NCI-H1048 (cell line): ENCODE measurements around the gene FHAD1.
"Not testable (repeated sequence)": the region's sequence is repeated elsewhere in the genome, so short reads cannot be mapped to it uniquely, and the experiment has no call there.

ENCODE experiments used
- DNase-seq: peaks from one replicate; lab custom pipeline; 2025; lab: John Stamatoyannopoulos, UW

FHAD1 gene

GRCh38 chr1:15418806-15419515, 171.9 kb downstream of the FHAD1 start:
- peak; percentile 55 for DNase-seq

GRCh38 chr1:15420853-15421465, 173.9 kb downstream of the FHAD1 start:
- DNase-seq: no peak

- no peak for DNase-seq
Observed at GRCh38 chr1:15422871-15423270, 175.8 kb downstream of the FHAD1 start.

DNA sequence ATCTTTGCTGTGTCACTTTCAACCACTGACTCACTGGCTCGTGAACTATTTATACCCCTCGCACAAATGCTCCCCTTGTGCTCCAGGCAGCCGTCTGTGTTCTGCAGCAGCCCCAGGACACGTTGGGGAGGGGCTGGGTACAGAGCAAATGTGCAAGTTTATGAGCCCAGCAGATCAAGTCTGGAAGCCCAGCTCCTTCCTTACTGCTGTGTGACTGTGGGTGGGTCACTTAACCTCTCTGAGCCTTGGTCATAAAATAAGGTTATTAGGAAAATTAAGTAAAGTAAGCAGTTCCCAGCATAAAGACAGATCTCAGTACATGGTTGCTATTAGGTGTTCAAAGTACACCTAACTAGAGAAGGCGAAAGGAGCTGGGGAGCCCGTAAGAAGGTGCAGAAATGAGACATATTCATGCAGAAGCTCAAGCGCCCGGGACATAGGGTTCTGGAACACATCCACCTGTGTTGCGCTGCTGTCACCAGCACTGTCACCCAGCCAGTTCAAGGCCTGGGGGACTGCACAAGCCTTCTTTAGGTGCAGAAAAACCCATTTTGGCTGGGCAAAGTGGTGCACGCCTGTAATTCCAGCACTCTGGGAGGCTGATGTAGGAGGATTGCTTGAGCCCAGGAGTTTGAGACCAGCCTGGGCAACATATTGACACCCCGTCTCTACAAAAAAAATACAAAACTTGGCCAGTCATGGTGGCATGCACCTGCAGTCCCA, 176.5 kb downstream of the FHAD1 start:
- DNase-seq: no peak

GRCh38 chr1:15424146-15424667, 177.2 kb downstream of the FHAD1 start:
- no peak for DNase-seq

- no peak for DNase-seq
Observed at GRCh38 chr1:15424981-15425380, 178.0 kb downstream of the FHAD1 start.

GRCh38 chr1:15425521-15425920, 178.5 kb downstream of the FHAD1 start:
- no peak for DNase-seq

- no peak for DNase-seq
Observed at GRCh38 chr1:15425958-15426357, 178.9 kb downstream of the FHAD1 start.

GRCh38 chr1:15426492-15427279, 179.7 kb downstream of the FHAD1 start:
- DNase-seq: no peak

GRCh38 chr1:15427280-15427666, 180.2 kb downstream of the FHAD1 start:
- no peak for DNase-seq

GRCh38 chr1:15428252-15428651, 181.2 kb downstream of the FHAD1 start:
- not testable (repeated sequence) for DNase-seq

DNA sequence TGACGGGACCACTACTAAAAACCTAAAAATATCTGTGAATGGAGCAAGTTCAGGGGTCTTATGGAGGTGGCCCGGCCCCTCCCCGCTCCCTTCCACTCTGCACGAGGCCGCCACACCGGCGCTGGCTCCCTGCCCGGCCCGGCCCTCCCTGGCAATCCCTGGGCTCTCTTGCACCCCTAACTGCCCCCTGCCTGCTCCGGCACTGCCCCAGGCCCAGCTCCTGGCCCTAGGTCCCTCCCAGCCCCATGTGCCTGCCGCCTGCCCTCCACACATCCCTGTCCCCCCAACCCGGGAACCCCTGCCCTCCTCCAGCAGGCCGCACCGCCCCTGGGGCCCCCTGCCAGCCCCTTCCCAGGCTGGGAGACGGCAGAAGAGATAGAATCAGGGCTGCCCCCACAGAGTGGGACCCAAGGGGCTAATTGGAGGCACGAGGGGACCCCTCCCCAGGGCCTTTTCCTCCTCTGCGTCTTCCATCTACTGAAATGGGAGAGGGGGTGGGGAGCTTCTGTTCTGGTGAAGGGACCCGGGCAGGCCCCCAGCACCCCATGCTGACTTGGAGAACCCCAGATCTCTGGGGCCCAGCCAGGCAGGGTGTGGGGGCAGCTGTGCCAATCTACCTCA, 181.9 kb downstream of the FHAD1 start:
- DNase-seq: no peak

GRCh38 chr1:15429701-15430149, 182.7 kb downstream of the FHAD1 start:
- DNase-seq: no peak

DNA sequence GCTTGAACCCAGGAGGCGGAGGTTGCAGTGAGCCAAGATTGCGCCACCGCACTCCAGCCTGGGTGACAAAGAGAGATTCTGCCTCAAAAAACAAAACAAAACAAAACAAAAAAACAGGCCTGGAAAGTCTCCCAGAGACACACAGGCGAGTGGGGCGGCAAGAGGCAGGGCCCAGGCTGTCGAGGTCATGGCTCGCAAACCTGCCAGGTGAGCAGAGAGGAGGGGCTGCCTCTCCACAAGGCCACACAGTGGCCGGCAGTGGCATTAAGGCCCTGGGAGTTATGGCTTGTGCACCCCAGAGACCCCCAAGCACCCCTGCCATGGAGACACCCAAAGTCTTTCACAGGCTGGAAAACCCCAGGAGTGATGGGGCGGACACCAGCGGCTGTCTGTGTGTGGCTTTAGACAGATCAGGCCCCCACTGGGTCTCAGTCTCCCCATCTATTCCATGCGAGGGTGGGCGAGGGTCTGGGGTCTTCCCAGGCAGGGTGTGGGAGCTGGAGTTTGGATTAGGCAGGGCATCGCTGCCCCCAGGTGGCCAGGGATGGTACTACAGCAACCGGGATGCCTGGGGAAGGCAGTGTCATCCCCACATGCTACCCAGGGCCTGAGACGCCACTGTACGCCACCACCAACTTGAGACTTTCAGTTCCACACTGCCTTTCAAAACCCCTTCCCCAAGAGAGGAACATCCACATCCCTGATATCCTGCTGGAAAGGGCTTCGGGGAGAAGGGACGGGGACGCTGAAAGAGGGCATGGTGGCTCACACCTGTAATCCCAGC, 184.0 kb downstream of the FHAD1 start:
- no peak for DNase-seq

DNA sequence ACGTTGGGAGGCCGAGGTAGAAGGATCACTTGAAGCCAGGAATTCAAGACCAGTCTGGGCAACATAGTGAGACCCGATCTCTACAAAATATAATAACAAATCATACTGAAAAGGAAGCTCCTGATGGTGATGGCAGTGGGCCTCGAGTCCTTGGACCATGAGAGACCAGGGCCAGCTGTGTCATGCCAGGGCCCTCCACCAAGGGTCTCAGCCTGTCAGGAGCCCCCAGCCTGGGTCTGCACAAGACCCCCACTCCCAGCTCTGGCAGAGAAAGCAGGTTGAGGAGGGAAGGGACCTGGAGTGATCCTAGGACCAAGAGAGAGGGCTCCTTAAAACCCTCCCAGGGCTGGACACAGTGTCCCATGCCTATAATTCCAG, 184.5 kb downstream of the FHAD1 start:
- DNase-seq: no peak

- no peak for DNase-seq
Observed at GRCh38 chr1:15432324-15432723, 185.3 kb downstream of the FHAD1 start.

GRCh38 chr1:15433471-15433870, 186.4 kb downstream of the FHAD1 start:
- no peak for DNase-seq

DNA sequence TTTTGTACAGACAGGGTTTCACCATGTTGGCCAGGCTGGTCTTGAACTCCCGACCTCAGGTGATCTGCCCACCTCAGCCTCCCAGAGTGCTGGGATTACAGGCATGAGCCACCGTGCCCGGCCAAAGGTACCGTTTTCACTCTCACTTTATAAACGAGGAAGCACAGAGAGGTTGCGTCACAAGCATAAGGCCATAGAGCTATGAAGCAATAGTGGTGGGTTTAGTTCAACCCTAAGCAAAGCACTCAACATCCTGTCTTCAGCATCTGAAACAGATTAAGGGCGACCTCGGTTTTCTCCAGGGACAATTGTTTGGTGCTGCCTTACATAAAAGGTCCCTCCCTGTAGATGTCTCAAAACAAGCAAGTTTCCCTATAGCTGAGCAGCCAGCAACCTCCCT, 187.7 kb downstream of the FHAD1 start:
- DNase-seq: not testable (repeated sequence)

DNA sequence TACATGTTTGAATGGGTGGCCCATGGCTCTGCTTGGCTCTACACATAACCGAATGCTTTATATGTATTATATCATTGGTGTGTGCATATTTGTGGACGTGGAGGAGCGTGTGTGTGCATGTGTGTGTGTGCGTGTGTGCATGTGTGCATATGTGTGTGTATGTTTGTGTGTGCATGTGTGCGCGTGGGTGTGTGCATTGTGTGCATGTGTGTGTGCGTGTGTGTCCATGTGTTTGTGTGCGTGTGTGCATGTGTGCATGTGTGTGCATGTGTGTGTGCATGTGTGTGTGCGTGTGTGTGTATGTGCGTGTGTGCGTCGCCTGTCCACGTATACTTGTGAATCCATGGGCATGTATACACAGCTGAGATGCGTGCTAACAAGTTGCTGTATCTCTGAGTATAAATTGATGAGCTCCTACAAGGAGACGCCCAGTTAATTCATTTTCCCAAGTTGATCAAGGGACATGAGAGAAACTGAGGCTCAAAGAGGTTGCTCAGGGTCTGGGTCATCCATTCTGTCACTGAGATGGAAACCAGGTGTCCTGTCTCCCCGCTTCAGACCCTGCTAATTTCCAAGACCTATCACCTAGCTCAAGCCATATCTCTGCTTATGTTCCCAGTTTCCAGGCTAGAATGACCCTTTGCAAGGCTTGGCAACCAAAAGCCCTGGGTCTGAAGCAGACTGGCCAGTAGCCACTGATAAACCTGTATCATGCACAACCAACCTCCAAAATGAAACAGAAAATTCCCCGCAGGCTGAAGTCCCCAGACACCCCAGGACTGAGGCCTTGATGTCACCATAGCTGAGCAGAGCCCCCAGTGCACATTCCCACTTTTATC, 188.4 kb downstream of the FHAD1 start:
- no peak for DNase-seq

DNA sequence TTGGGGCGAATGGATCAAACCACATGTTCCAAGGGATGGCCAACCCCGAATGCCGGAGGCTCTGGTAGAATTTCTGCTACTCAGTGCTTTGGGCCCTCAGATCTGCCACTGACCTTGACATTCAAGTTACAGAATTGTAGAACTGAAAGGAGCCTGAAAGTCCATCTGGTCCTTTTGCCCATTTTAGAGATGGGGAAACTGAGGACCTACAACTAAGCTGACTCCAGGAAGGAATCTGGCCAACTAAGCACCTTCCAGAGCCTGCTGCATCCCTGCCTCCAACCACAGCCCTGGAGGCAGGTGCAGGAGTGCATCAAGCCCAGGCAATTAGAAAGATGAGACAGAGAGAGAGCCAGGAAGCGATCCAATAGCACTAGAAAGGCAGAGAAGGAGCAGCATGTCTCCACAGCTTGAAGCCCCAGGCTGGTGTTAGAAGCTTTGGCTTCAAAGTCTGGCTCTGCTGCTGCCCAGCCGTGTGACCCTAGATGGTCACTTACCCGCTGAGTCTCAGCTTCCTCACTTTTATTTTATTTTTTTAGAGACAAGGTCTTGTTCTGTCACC, 189.9 kb downstream of the FHAD1 start:
- DNase-seq: no peak
